Measurements from ENCODE around the gene SLC25A24.

DNA sequence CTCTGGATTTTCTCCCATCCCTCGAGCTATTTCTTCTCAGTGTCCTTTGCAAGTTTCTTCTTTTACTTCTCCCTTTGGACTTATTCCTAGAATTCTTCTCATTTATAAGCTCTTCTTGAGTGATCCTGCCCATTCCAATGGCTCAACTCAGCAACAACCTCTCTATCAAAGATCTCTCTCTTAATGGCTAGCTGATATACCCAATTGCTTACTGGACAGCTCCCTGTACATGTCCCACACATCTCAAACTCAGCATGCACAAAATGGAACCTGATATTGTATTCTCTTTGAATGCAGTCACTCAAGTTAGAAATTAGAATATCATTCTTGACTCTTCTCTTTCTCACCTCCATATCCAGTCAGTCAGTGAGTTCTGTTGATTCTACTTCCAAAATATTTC is 48.6 kb downstream of the SLC25A24 start:
- no peak for TF ChIP-seq ZNF263 (CRISPR knock-in tag; IDR thresholded peaks at IDR 0.05; ENCODE audit: borderline replicate concordance)
- TF ChIP-seq, protein P1, sequence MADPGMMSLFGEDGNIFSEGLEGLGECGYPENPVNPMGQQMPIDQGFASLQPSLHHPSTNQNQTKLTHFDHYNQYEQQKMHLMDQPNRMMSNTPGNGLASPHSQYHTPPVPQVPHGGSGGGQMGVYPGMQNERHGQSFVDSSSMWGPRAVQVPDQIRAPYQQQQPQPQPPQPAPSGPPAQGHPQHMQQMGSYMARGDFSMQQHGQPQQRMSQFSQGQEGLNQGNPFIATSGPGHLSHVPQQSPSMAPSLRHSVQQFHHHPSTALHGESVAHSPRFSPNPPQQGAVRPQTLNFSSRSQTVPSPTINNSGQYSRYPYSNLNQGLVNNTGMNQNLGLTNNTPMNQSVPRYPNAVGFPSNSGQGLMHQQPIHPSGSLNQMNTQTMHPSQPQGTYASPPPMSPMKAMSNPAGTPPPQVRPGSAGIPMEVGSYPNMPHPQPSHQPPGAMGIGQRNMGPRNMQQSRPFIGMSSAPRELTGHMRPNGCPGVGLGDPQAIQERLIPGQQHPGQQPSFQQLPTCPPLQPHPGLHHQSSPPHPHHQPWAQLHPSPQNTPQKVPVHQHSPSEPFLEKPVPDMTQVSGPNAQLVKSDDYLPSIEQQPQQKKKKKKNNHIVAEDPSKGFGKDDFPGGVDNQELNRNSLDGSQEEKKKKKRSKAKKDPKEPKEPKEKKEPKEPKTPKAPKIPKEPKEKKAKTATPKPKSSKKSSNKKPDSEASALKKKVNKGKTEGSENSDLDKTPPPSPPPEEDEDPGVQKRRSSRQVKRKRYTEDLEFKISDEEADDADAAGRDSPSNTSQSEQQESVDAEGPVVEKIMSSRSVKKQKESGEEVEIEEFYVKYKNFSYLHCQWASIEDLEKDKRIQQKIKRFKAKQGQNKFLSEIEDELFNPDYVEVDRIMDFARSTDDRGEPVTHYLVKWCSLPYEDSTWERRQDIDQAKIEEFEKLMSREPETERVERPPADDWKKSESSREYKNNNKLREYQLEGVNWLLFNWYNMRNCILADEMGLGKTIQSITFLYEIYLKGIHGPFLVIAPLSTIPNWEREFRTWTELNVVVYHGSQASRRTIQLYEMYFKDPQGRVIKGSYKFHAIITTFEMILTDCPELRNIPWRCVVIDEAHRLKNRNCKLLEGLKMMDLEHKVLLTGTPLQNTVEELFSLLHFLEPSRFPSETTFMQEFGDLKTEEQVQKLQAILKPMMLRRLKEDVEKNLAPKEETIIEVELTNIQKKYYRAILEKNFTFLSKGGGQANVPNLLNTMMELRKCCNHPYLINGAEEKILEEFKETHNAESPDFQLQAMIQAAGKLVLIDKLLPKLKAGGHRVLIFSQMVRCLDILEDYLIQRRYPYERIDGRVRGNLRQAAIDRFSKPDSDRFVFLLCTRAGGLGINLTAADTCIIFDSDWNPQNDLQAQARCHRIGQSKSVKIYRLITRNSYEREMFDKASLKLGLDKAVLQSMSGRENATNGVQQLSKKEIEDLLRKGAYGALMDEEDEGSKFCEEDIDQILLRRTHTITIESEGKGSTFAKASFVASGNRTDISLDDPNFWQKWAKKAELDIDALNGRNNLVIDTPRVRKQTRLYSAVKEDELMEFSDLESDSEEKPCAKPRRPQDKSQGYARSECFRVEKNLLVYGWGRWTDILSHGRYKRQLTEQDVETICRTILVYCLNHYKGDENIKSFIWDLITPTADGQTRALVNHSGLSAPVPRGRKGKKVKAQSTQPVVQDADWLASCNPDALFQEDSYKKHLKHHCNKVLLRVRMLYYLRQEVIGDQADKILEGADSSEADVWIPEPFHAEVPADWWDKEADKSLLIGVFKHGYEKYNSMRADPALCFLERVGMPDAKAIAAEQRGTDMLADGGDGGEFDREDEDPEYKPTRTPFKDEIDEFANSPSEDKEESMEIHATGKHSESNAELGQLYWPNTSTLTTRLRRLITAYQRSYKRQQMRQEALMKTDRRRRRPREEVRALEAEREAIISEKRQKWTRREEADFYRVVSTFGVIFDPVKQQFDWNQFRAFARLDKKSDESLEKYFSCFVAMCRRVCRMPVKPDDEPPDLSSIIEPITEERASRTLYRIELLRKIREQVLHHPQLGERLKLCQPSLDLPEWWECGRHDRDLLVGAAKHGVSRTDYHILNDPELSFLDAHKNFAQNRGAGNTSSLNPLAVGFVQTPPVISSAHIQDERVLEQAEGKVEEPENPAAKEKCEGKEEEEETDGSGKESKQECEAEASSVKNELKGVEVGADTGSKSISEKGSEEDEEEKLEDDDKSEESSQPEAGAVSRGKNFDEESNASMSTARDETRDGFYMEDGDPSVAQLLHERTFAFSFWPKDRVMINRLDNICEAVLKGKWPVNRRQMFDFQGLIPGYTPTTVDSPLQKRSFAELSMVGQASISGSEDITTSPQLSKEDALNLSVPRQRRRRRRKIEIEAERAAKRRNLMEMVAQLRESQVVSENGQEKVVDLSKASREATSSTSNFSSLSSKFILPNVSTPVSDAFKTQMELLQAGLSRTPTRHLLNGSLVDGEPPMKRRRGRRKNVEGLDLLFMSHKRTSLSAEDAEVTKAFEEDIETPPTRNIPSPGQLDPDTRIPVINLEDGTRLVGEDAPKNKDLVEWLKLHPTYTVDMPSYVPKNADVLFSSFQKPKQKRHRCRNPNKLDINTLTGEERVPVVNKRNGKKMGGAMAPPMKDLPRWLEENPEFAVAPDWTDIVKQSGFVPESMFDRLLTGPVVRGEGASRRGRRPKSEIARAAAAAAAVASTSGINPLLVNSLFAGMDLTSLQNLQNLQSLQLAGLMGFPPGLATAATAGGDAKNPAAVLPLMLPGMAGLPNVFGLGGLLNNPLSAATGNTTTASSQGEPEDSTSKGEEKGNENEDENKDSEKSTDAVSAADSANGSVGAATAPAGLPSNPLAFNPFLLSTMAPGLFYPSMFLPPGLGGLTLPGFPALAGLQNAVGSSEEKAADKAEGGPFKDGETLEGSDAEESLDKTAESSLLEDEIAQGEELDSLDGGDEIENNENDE (IDR thresholded peaks at IDR 0.05; ENCODE audit: low read depth, low read length), result no peak

All from K562 (cell line).